GM10847 (cell line): ENCODE measurements around the gene SPSB3.

Experiments used
- POLR2A ChIP-seq: IDR thresholded peaks from 2 replicates; pipeline ENCODE4 v1.6.1; 2011; ENCODE audit not compliant: insufficient read length; ENCODE audit errors: extremely low read depth

Gene SPSB3

DNA sequence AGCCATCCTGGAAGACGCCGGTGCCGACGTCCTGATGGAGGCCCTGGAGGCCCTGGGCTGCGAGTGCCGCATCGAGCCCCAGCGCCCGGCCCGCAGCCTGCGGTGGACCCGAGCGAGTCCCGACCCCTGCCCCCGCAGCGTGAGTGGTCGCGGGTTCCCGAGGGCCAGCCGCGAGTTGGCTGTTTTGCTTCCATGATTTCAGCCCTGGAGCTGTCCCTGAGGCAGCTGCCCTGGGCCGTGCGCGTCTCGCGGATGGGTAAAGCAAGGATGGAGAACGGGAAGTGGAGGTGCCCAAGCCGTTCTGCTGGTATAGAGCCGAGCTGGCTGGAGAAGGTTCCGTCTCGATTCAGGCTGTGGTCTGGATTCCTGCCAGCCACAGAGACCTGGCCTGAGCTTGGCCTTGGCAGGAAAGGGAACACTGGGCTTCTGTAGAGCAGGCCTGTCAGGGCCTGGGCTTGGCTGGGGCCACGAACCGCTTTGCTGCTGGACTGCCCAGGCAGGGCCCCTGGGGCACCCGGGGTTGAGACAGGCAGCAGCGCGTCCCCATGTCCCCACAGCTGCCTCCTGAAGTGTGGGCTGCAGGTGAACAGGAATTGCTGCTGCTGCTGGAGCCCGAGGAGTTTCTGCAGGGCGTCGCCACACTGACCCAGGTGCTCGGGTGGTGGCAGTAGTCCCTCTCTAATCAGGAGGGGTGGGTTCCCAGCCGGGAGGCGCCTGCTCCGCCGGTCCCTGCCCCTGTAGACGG lies 8.5 kb downstream of the SPSB3 start:
- no peak for TF ChIP-seq POLR2A

DNA sequence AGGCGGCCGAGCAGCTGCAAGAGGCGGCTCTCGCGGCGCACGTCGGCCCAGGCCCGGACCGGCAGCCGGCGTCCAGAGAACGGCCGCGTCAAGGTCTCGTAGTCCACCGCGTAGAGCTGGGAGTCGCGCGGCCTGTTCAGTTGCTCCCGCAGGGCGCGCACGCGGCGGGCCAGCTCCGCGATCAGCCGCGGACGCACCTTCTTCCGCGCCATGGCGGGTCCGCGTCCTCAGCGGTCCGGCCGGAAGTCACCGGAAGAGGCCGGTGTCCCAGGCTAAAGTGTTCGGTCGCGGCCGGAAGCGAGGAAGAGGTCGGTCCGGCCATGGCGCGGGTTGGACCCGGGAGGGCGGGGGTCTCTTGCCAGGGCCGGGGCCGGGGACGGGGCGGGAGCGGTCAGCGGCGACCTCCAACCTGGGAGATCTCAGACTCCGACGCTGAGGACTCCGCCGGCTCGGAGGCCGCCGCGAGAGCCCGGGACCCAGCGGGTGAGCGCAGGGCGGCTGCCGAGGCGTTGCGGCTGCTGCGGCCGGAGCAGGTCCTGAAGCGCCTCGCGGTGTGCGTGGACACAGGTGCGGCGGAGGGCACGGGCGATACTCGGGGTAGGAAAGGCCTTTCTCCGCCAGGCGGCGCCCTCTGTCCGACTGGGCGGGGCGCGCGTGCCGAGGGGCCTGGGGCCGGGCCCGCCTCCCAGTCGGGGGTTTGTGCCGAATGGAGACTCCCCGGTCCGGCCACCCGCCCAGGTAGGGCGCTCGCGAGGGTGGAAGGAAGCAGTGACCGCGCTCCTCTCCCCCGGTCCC lies 9.3 kb downstream of the SPSB3 start, which contains the start of gene MRPS34:
MRPS34 (minus strand) TSS at position 227 of the 795 bp plus-strand sequence; CDS start at position 212, 15 bp downstream.
- TF ChIP-seq POLR2A: peak; percentile 88

DNA sequence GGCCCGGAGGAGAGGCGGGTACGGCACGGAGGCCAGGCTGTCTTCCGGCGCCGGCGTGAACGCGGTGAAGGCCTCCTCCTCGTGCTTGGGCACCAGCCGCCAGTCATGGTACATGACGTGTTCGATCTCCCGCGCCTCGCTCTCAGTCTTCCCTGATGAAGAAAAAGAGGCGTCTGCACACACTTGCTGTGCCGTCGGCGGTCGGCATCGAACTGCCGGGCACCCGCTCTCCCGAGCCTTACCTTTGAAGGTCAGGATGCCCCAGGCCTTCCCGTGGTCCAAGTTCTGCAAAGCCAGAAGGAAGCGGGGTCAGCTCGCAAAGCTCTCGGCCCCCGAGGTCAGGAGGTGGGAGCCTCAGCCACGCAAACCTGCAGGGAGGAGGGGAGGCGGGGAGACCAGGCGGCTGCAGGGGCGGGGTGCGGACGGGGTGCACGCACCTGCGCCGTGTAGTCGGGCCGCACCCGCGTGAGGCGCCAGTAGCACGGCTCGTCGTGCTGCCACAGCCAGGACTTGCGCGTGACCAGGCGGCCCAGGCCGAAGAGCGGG lies 9.9 kb downstream of the SPSB3 start, which contains the start of gene EME2:
EME2 (plus strand) TSS at position 449 of the 546 bp plus-strand sequence. CDS start 418 bp downstream, outside the sequence.
- no peak for TF ChIP-seq POLR2A

DNA sequence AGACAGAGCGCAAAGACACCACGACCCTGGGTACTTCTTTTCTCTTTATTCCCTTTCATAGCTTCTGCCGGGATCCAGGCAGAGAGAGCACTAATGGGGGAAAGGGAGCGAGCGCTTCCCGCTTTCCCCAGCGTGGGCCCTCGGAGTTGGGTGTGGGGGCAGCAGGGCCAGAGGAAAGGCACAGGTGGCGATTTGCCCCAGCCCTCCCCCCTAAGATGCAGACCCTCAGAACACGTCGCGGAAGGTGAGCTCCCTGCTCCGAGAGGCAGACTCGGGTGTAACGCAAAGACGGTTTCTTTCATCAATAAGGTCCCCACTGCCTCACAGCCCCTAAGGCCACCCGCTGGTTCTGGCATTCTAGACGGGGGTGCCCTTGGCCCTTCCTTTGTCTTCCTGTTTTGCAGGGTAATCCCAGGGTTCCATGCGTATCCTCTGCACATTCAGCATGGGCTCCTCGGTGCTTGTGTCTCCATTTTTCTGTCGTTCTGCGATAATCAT lies 10.5 kb downstream of the SPSB3 start:
- no peak for TF ChIP-seq POLR2A

DNA sequence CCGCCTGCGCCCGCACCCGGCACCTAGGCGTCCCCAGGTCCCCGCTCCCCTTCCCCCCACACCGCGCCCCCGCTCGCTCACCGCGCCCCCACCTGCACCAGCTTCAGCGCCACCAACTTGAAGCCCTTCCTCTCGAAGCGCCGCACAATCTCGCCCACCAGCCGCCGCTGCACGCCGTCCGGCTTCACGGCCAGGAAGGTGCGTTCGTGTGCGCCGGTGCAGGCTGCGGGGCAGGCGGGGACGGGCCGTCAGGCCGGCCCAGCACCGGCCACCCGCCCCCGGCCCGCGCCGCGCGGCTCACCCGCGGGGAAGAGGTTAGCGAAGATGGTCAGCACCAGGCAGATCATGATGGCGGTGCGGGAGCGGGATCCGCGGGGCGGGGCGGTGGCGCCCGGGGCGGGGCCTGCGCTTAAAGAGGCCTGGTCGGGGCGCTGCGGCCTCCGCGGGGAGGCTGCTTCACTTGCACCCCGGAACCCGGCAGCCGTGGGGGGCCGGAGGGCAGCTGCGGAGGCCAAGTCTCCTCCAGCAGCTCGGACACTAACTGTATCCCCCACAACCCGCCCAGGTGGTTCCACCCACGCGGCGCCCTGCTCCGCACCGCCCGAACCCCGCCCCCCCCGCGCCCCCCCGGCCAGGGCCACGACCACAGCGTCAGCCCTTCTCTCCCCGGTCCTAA lies 11.0 kb downstream of the SPSB3 start, which contains the start of gene NME3:
NME3 (minus strand) TSS at position 356 of the 676 bp plus-strand sequence; CDS start at position 347, 9 bp downstream.
- peak; percentile 22 for TF ChIP-seq POLR2A

DNA sequence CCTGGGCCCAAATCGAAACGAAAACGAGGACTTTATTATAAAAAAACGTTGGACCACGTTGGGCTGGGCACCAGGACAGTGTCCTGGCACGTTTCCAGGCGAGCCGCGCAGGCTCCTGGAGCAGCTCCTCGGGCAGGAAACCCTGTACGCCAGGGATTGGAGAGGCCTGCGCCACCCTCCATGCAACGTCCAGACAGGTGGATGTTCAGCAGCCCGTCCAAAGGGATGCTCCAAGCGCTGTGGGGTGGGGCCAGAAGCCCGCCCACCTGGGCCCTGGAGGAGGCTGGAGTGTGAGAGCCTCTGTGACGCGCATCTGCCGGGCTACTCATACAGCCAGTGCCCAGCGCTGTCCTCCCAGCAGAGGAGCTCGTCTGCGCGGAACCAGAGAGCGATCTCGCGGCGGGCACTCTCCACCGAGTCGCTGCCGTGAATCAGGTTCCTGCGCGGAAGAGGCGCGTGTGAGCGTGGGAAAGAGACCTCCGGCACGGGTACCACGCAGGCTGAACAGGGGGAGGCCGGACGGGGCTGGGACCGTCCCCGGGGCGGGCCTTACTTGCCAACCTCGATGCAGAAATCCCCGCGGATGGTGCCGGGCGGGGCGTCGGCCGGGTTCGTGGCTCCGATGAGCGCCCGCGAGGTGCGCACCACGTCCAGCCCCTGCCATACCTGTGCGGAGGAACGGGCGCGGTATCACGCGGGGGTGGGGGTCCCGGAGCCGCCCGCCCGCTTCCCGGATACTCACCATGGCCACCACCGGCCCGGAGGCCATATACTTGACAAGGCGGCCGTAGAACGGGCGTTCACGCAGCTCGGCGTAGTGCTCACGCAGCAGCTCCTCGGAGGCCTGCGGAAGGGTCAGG lies 11.8 kb downstream of the SPSB3 start:
- peak; percentile 11 for TF ChIP-seq POLR2A

DNA sequence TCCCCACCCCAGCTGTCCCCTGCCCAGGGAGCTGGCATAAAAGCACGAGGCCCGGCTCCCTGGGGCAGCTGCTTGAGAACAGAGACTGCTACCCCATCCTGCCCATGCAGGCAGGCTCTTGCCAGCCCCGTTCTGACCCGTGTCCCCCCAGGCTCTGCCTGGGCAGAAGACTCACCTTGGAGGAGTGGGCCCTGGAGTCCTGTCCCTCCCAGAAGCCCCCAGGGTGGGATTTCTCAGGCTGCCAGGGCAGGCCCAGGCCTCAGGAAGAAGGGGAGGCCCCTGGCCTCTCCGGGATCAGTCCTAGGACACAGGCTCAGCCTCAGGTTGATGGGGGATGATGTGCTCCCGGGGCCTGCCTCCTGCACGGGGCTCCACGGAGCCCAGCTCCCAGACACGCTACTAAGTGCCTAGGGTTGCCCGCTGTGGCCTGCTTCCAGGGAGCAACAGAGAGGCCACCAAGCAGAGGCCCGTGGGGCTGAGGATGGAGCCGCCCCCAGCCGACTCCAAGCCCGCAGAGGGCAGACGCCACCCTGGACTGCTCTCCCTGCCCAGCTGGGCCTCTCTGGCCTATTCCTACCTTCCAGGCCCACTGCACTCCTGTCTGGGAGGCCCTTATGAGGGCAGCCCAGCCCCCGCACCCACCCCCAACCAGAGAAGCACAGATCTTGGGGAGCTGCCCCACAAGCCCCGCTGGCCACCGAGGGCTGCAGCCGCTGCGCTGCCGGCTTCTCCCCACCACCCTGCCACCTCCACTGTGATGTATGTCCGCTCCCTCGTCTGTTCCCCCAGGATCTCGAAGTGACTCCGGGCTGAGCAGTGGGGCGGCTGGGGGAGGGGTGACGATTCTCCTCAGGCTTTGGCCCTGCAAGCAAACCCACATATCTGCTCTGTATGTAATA lies 12.7 kb downstream of the SPSB3 start:
- TF ChIP-seq POLR2A: no peak

DNA sequence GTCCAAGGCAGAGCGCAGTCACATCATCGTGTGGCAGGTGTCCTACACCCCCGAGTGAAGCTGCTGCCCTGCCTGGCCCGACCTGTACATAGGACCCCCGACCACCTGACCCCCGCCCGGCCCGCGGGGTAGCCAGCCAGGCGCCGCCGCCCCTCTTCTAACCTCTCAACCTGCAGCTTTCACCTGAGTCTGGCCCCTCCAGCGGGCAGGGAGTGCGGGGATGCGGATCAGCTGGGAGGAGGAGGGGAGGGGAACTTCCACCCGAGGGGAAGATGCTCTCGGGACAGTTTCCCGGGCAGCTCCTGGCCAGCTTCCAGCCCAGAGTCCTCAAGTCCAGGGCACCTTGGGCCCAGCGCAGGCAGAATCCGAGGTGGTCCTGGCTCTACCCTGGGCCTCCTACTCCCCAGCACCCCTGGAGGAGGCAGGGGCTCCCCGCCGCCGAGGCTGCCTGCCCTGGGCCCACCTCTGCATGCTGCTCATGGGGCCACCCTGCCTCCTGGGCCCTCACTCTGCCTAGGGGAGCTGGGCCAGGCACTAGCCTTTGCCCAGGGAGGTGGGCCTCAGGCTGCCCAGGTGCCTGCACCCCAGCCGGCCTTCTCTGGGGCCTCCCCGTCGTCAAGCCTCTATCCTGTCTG lies 13.5 kb downstream of the SPSB3 start:
- TF ChIP-seq POLR2A: no peak

DNA sequence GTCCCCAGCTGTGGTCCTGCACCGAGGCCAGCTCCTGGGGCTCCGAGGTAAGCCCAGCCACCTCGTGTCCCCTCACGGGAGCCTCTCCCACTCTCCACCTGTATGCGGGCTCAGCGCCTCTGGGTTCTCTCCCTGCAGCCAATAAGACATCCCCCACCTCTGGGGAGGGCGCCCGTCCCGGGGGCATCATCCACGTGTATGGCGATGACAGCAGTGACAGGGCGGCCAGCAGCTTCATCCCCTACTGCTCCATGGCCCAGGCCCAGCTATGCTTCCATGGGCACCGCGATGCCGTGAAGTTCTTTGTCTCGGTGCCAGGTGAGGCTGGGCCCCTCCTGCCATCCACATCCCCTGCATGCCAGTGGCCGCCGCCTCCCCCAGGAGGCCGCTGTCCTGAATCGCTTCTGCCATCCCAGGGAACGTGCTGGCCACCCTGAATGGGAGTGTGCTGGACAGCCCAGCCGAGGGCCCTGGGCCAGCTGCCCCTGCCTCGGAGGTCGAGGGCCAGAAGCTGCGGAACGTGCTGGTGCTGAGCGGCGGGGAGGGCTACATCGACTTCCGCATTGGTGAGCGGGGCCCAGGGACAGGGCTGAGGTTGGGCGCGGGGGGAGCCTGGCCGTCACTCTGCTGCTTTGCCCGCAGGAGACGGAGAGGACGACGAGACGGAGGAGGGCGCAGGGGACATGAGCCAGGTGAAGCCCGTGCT lies 14.2 kb downstream of the SPSB3 start:
- TF ChIP-seq POLR2A: no peak

DNA sequence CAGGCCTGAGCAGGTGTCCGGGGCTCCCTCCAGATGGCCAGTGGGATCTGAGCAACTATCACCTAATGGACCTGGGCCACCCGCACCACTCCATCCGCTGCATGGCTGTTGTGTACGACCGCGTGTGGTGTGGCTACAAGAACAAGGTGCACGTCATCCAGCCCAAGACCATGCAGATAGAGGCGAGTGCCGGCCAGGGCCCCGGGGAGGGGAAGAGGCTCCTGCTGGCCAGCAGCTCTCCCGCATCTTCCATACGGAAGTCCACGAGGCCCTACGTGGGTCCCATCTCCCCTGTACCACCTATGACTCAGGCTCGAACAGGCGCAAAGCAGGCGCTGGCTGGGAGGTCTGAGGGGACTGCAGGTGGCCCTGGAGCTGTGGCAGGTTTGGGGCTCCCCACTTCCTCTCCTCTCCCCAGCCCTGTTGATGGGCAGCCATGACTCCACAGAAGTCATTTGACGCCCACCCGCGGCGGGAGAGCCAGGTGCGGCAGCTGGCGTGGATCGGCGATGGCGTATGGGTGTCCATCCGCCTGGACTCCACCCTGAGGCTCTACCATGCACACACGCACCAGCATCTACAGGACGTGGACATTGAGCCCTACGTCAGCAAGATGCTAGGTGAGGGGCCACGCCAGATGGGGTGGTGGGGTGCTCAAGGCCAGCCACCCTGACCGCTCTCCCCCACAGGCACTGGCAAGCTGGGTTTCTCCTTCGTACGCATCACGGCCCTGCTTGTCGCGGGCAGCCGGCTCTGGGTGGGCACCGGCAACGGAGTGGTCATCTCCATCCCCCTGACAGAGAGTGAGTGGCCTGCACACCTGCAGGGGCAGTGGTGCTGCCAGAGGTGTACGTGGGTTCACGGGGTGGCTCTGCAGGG lies 15.0 kb downstream of the SPSB3 start:
- TF ChIP-seq POLR2A: no peak

DNA sequence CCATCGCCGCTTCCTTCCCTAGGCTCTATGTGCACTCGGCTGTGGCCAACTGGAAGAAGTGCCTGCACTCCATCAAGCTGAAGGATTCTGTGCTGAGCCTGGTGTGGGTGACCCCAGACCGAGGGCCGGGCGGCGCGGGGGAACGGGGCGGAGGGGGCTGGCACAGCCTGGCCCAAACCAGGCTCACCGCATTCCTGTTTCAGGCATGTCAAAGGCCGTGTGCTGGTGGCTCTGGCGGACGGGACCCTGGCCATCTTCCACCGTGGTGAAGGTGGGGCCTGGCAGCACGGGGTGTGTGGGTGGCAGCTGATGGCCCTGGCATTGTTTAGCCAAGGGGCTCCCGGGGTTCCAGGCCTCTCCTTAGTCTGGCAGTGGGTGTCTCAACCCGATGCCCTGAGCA lies 15.7 kb downstream of the SPSB3 start:
- no peak for TF ChIP-seq POLR2A
